ENCODE data around the gene PKIG.

- TF ChIP-seq CTCF (IDR thresholded peaks at IDR 0.05) (no peak), POLR2A (IDR thresholded peaks at IDR 0.05) (no peak)
These were observed 23.1 kb upstream of the PKIG start for GRCh38 chr20:44559302-44559701.

Data from heart left ventricle (tissue), 13 donors.